H1 (cell line): ENCODE measurements around the gene GMPR2. TPM values are rescaled to one million over a fixed set of nuclear protein-coding genes. Genes with fewer than 3 reads are reported as not detected.

Experiments
- CTCF ChIA-PET: fragments of 300-600 bp; sonication (Branson Sonifier 250); formaldehyde crosslinking; loops from one replicate; lab custom pipeline; 2021; ENCODE audit not compliant: partially characterized antibody; lab: Charles Lee
- POLR2A ChIA-PET: fragments of 300-600 bp; sonication (Branson Sonifier 250); formaldehyde crosslinking; loops from one replicate; lab custom pipeline; 2021; ENCODE audit warnings: inconsistent platforms; ENCODE audit not compliant: partially characterized antibody; lab: Charles Lee
- DNase-seq, 2 experiments: peaks; one replicate each; pipeline versions ENCODE4 v3.0.0 to v3.0.0-alpha.2; 2010 to 2022; ENCODE audit warnings: low spot score in 2 of 2, low read depth in 1 of 2, mixed read lengths in 1 of 2
- FAIRE-seq: peaks from 2 replicates; lab custom pipeline; 2011; peaks lifted over from hg19 to GRCh38; lab: Jason Lieb, UNC
- H2AFZ ChIP-seq: 2 replicates; pipeline ENCODE4 v1.8.1; 2012; ENCODE audit warnings: low read length, inconsistent platforms
- H2AK5ac ChIP-seq: 2 replicates; pipeline ENCODE4 v1.6.1; 2013; ENCODE audit warnings: low read depth, low read length
- H2BK120ac ChIP-seq: replicated peaks from 2 replicates; pipeline ENCODE3; 2013; ENCODE audit warnings: low read depth, low read length, inconsistent platforms
- H2BK12ac ChIP-seq: 2 replicates; pipeline ENCODE4 v1.6.1; 2013; ENCODE audit warnings: low read depth, low read length
- H2BK15ac ChIP-seq: 2 replicates; pipeline ENCODE4 v1.6.1; 2013; ENCODE audit warnings: low read length
- H2BK20ac ChIP-seq: 2 replicates; pipeline ENCODE4 v1.6.1; 2013; ENCODE audit warnings: low read length
- H2BK5ac ChIP-seq: 2 replicates; pipeline ENCODE4 v1.6.1; 2013; ENCODE audit warnings: low read depth, low read length
- H3K14ac ChIP-seq: 2 replicates; pipeline ENCODE4 v1.6.1; 2013; ENCODE audit warnings: inconsistent platforms; ENCODE audit not compliant: insufficient read length
- H3K18ac ChIP-seq: 2 replicates; pipeline ENCODE4 v1.6.1; 2013; ENCODE audit warnings: low read length; ENCODE audit errors: extremely low read depth
- H3K23ac ChIP-seq: 2 replicates; pipeline ENCODE4 v1.6.1; 2013; ENCODE audit warnings: inconsistent platforms; ENCODE audit not compliant: insufficient read length
- H3K23me2 ChIP-seq: 2 replicates; pipeline ENCODE4 v1.6.1; 2013; ENCODE audit warnings: low read depth, low read length
- H3K27ac ChIP-seq: 2 replicates; pipeline ENCODE4 v1.6.1; 2011; ENCODE audit warnings: low read depth, low read length, inconsistent platforms
- H3K27me3 ChIP-seq, 4 experiments: replicated peaks in 1 of 4; 1 replicate in 1 of 4; 2 replicates in 3 of 4; pipeline versions ENCODE4 v1.6.1 to v1.8.1; 2011 to 2013; ENCODE audit warnings: low read length in 3 of 4, mild to moderate bottlenecking in 3 of 4, inconsistent platforms in 2 of 4, mixed read lengths in 2 of 4, moderate library complexity in 1 of 4; ENCODE audit not compliant: control insufficient read depth in 3 of 4, insufficient read depth in 3 of 4; ENCODE audit errors: extremely low read depth in 1 of 4
- H3K36me3 ChIP-seq, 4 experiments: 2 replicates each; pipeline versions ENCODE4 v1.6.1 to v1.8.1; 2011 to 2013; ENCODE audit warnings: mild to moderate bottlenecking in 4 of 4, low read length in 3 of 4, moderate library complexity in 2 of 4, control low read depth in 1 of 4, inconsistent platforms in 1 of 4; ENCODE audit not compliant: insufficient read depth in 4 of 4, control insufficient read depth in 2 of 4
- H3K4ac ChIP-seq: replicated peaks from 2 replicates; pipeline ENCODE3; 2013; ENCODE audit warnings: low read length, low read depth, mixed read lengths, inconsistent platforms; ENCODE audit not compliant: insufficient read length
- H3K4me1 ChIP-seq, 4 experiments: replicated peaks in 1 of 4; 1 replicate in 1 of 4; 2 replicates in 3 of 4; pipeline versions ENCODE4 v1.6.1 to v1.8.1; 2011 to 2013; ENCODE audit warnings: low read length in 3 of 4, inconsistent platforms in 2 of 4, mixed read lengths in 1 of 4; ENCODE audit not compliant: insufficient read depth in 4 of 4, control insufficient read depth in 3 of 4
- H3K4me2 ChIP-seq, 2 experiments: 2 replicates each; pipeline versions ENCODE4 v1.6.1 to v1.8.1; 2011 to 2013; ENCODE audit warnings: low read depth in 2 of 2, low read length in 2 of 2, control low read depth in 1 of 2, inconsistent platforms in 1 of 2, mild to moderate bottlenecking in 1 of 2; ENCODE audit not compliant: insufficient read depth in 1 of 2
- H3K4me3 ChIP-seq, 4 experiments: fragments of 200-600, 300-600 bp in 1 of 4; sonication (generic), shearing (Covaris generic), sonication (Bioruptor Twin) in 1 of 4; 2 replicates each; pipeline versions ENCODE4 v1.5.1 to v1.8.1; 2011 to 2016; ENCODE audit warnings: low read length in 4 of 4, low read depth in 3 of 4, control low read depth in 2 of 4, inconsistent platforms in 2 of 4, mild to moderate bottlenecking in 2 of 4, mixed read lengths in 1 of 4, moderate library complexity in 1 of 4; ENCODE audit not compliant: insufficient read depth in 2 of 4; ENCODE audit errors: extremely low read depth in 1 of 4
- H3K56ac ChIP-seq: replicated peaks from 2 replicates; pipeline ENCODE3; 2013; ENCODE audit warnings: low read depth, mild to moderate bottlenecking, mixed read lengths, low read length, inconsistent platforms; ENCODE audit not compliant: insufficient read length
- H3K79me1 ChIP-seq: 2 replicates; pipeline ENCODE4 v1.6.1; 2013; ENCODE audit warnings: low read depth, low read length, control low read depth
- H3K79me2 ChIP-seq, 2 experiments: 2 replicates each; pipeline versions ENCODE4 v1.6.1 to v1.8.1; 2012 to 2013; ENCODE audit warnings: low read length in 2 of 2, mild to moderate bottlenecking in 2 of 2, inconsistent platforms in 1 of 2; ENCODE audit not compliant: insufficient read depth in 2 of 2, control insufficient read depth in 1 of 2
- H3K9ac ChIP-seq, 4 experiments: replicated peaks in 1 of 4; 1 replicate in 1 of 4; 2 replicates in 3 of 4; pipeline versions ENCODE4 v1.6.1 to v1.8.1; 2011 to 2013; ENCODE audit warnings: low read depth in 3 of 4, low read length in 3 of 4, control low read depth in 2 of 4, mild to moderate bottlenecking in 2 of 4, moderate library complexity in 2 of 4, inconsistent platforms in 1 of 4; ENCODE audit errors: extremely low read depth in 1 of 4
- H3K9me3 ChIP-seq, 2 experiments: 2 replicates each; pipeline versions ENCODE4 v1.6.1 to v1.8.1; 2012 to 2013; ENCODE audit warnings: mild to moderate bottlenecking in 2 of 2, moderate library complexity in 2 of 2, control low read depth in 1 of 2, inconsistent platforms in 1 of 2, low read depth in 1 of 2, low read length in 1 of 2, mixed read lengths in 1 of 2; ENCODE audit not compliant: insufficient read depth in 2 of 2
- H4K20me1 ChIP-seq, 2 experiments: replicated peaks in 1 of 2; 2 replicates each; pipeline versions ENCODE3 to v1.8.1; 2011 to 2013; ENCODE audit warnings: inconsistent platforms in 2 of 2, low read length in 2 of 2, mild to moderate bottlenecking in 1 of 2; ENCODE audit not compliant: insufficient read depth in 2 of 2, control insufficient read depth in 1 of 2
- H4K5ac ChIP-seq: 2 replicates; pipeline ENCODE4 v1.6.1; 2013; ENCODE audit warnings: low read length, low read depth, mixed read lengths, inconsistent platforms; ENCODE audit not compliant: insufficient read length
- H4K8ac ChIP-seq: 2 replicates; pipeline ENCODE4 v1.8.0; 2013; ENCODE audit warnings: mild to moderate bottlenecking, moderate library complexity, low read length, inconsistent platforms; ENCODE audit not compliant: insufficient read depth; ENCODE audit errors: extremely low read depth
- H4K91ac ChIP-seq: replicated peaks from 2 replicates; pipeline ENCODE3; 2013; ENCODE audit warnings: low read length, mixed read lengths, inconsistent platforms; ENCODE audit not compliant: insufficient read length
- BRCA1 ChIP-seq: IDR thresholded peaks from 2 replicates; pipeline ENCODE4 v1.6.1; 2012; ENCODE audit warnings: low read depth, low read length, improper control_type of control experiment
- EP300 ChIP-seq, 2 experiments: IDR thresholded peaks; 1 replicate in 1 of 2; 2 replicates in 1 of 2; pipeline ENCODE4 v1.6.1; 2011 to 2012; ENCODE audit warnings: low read depth in 2 of 2, low read length in 2 of 2, mild to moderate bottlenecking in 2 of 2, borderline replicate concordance in 1 of 2, inconsistent platforms in 1 of 2, moderate library complexity in 1 of 2
- EZH2 ChIP-seq: fragments of 200-600 bp; sonication (generic); IDR thresholded peaks from 2 replicates; pipeline ENCODE4 v1.7.1; 2012; ENCODE audit warnings: low read depth, mild to moderate bottlenecking, moderate library complexity, low read length, inconsistent platforms; ENCODE audit not compliant: severe bottlenecking
- KDM4A ChIP-seq: IDR thresholded peaks from one replicate; pipeline ENCODE4 v1.7.1; 2012; ENCODE audit warnings: low read depth, mild to moderate bottlenecking, moderate library complexity, low read length, inconsistent platforms; ENCODE audit not compliant: severe bottlenecking
- POLR2A ChIP-seq, 2 experiments: IDR thresholded peaks; 1 replicate in 1 of 2; 2 replicates in 1 of 2; pipeline ENCODE4 v1.6.1; 2011; ENCODE audit warnings: low read depth in 2 of 2, low read length in 2 of 2, mild to moderate bottlenecking in 2 of 2; ENCODE audit errors: control extremely low read depth in 1 of 2
- RBBP5 ChIP-seq: IDR thresholded peaks from 2 replicates; pipeline ENCODE4 v1.7.1; 2012; ENCODE audit warnings: low read depth, mild to moderate bottlenecking, inconsistent platforms, low read length, moderate library complexity, borderline replicate concordance
- TAF7 ChIP-seq: optimal IDR thresholded peaks from 2 replicates; pipeline ENCODE3; 2011; ENCODE audit warnings: low read depth, mild to moderate bottlenecking, inconsistent platforms, low read length, moderate library complexity, borderline replicate concordance
- TBP ChIP-seq: IDR thresholded peaks from 2 replicates; pipeline ENCODE4 v1.6.1; 2011; ENCODE audit warnings: low read depth, low read length, improper control_type of control experiment
- WGBS, 2 experiments: shearing (Covaris generic) in 1 of 2; methylation state at CpG; one replicate each; pipeline versions ENCODE4 v1.1.6 to v1.1.7; 2013 to 2015; ENCODE audit warnings: low lambda C conversion rate in 2 of 2, mixed read lengths in 2 of 2, inconsistent platforms in 1 of 2, low coverage in 1 of 2, missing lambda C conversion rate in 1 of 2; ENCODE audit not compliant: insufficient replicate concordance in 2 of 2, insufficient coverage in 1 of 2, insufficient read length in 1 of 2; ENCODE audit errors: extremely low coverage in 1 of 2, missing lambda C conversion rate in 1 of 2; 5-methylcytosine and 5-hydroxymethylcytosine counted together
- polyA plus RNA-seq, 7 experiments: library from polyadenylated mRNA; depleted of rRNA in 3 of 7; stranded (reverse) in 5 of 7; unstranded in 2 of 7; fragments of >200 nt in 5 of 7; fragments of 200-250 nt in 2 of 7; gene quantifications; 1 replicate in 5 of 7; 2 replicates in 1 of 7; 4 replicates in 1 of 7; pipeline versions ENCODE4 v1.2.1 to v1.2.3, GENCODE V29; 2011 to 2013; ENCODE audit warnings: missing spikeins in 2 of 7, mixed read lengths in 2 of 7
- total RNA-seq: library from RNA; stranded (reverse); fragmentation: NEBNext Ultra II Directional; extraction: Animal tissue kit (Norgen Biotek cat#: 25700); gene quantifications from 2 replicates; pipeline ENCODE4 v1.2.1, GENCODE V29; 2021
- TF ChIP-seq, protein P1 (sequence below), 3 experiments: IDR thresholded peaks; 1 replicate in 2 of 3; 2 replicates in 1 of 3; pipeline versions ENCODE4 v1.5.1 to v1.6.1; 2011; ENCODE audit warnings: low read length in 3 of 3, mild to moderate bottlenecking in 3 of 3, inconsistent platforms in 2 of 3, low read depth in 1 of 3, moderate library complexity in 1 of 3; ENCODE audit not compliant: insufficient read depth in 1 of 3; ENCODE audit errors: control extremely low read depth in 1 of 3

The GMPR2 gene
- total and polyA plus RNA-seq, 2 of the 8 experiments (the other 6 are each of a cell fraction or from before 2014, with no cell fraction given) = 61.6 to 85.3 TPM

DNA sequence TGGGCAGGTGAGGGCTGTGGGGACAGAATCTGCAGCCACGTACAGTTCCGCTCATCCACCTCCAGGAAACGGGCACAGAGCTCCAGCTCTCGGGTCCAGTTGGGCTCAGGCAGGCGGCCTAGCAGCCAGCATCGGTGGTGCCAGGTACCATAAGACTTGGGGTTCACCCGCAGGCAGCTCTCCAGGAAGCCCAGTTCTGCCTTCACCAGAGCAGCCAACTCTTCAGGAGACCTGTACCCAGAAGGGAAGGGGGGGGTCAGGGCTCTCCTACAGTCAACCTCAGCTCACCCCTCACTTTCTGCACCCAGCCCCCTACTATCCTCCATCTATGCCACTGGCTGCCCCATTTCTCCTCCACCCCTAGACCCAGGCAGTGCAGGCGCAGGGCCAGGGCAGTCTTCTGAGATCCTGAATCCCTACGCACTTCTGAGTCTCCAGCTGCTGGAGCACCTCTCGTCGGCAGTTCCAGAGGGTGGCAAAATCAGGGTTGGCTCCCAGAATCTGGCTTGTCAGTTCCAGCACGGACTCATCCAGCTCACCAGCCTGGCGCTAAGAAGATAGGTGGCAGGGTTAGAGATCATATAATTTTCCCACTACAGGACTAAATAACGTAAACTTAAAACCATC lies 37.3 kb downstream of the GMPR2 start:
- H4K5ac ChIP-seq = no peak overlapping the region
- H3K23ac ChIP-seq = no peak overlapping the region
- no peak overlapping the region for H2BK15ac ChIP-seq
- H2BK120ac ChIP-seq = no peak overlapping the region
- no peaks in the 10 kb centered on the region; a peak in 1 of 7 replicates for H3K27me3 ChIP-seq
- no peak overlapping the region for H3K4ac ChIP-seq
- no peak overlapping the region for H2AK5ac ChIP-seq
- H3K79me1 ChIP-seq = no peaks in the 10 kb centered on the region
- peaks cover 0 to 2% of the 10 kb centered on the region in 2 experiments for H4K20me1 ChIP-seq
- peak overlapping the region; percentile 78; the same call in 1 of the 2 replicates for H4K8ac ChIP-seq
- H3K56ac ChIP-seq = no peak overlapping the region
- 0 out of 2 replicates have a peak overlapping the region, but pooled peaks have one; percentile 44 for H2BK5ac ChIP-seq
- H3K27ac ChIP-seq = no peak overlapping the region
- H3K9me3 ChIP-seq = no peaks in the 10 kb centered on the region
- no peak overlapping the region for H2BK12ac ChIP-seq
- DNase-seq = no peak
- no peak overlapping the region for H4K91ac ChIP-seq
- H3K4me3 ChIP-seq = no peak overlapping the region; a peak in 1 of 8 replicates
- no peak overlapping the region for H3K14ac ChIP-seq
- ChIA-PET CTCF (interaction anchor here (1.0 to 8.6 kb wide), 16 partner anchors 11 to 213 kb away, joined by 3 to 94 read pairs (median 6); partner anchors contain the start of genes CIDEB, DHRS1, GMPR2 and IRF9), POLR2A (interaction anchor here (0.8 to 3.8 kb wide), 15 partner anchors 8 to 134 kb away, joined by 3 to 26 read pairs (median 8); partner anchors contain the start of genes CHMP4A, GMPR2, PSME1 and TINF2)
- H3K18ac ChIP-seq = no peak overlapping the region
- no peaks in the 10 kb centered on the region for H3K79me2 ChIP-seq
- no peak overlapping the region for H3K9ac ChIP-seq
- no peak overlapping the region for H2AFZ ChIP-seq
- 94% methylated on average over 14 of the region's 14 CpGs; no CpG with 5 or more reads in 1 of the 2 experiments for WGBS, 2 experiments
- H3K4me2 ChIP-seq = peak overlapping the region; percentile 55 to 97; a peak in 1 of 4 replicates
- H2BK20ac ChIP-seq = no peak overlapping the region
- H3K23me2 ChIP-seq = peaks cover 5% of the 10 kb centered on the region
- no peak for FAIRE-seq
- H3K4me1 ChIP-seq = peaks cover 0 to 4% (median 2%) of the 10 kb centered on the region in 4 experiments; a peak in 4 of 7 replicates
- no peaks in the 10 kb centered on the region; a peak in 3 of 8 replicates for H3K36me3 ChIP-seq
- TF ChIP-seq TBP (no peak), POLR2A (IDR thresholded peaks at IDR 0.05; ENCODE audit: control extremely low read depth in 1 of 2, low read depth in 2 of 2, low read length in 2 of 2) (no peak), EZH2 (no peak), EP300 (IDR thresholded peaks at IDR 0.05; ENCODE audit: borderline replicate concordance in 1 of 2, low read depth in 2 of 2, low read length in 2 of 2) (no peak), TAF7 (no peak), RBBP5 (no peak), BRCA1 (no peak), KDM4A (no peak)
- TF ChIP-seq, protein P1, sequence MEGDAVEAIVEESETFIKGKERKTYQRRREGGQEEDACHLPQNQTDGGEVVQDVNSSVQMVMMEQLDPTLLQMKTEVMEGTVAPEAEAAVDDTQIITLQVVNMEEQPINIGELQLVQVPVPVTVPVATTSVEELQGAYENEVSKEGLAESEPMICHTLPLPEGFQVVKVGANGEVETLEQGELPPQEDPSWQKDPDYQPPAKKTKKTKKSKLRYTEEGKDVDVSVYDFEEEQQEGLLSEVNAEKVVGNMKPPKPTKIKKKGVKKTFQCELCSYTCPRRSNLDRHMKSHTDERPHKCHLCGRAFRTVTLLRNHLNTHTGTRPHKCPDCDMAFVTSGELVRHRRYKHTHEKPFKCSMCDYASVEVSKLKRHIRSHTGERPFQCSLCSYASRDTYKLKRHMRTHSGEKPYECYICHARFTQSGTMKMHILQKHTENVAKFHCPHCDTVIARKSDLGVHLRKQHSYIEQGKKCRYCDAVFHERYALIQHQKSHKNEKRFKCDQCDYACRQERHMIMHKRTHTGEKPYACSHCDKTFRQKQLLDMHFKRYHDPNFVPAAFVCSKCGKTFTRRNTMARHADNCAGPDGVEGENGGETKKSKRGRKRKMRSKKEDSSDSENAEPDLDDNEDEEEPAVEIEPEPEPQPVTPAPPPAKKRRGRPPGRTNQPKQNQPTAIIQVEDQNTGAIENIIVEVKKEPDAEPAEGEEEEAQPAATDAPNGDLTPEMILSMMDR (IDR thresholded peaks at IDR 0.05; ENCODE audit: control extremely low read depth in 1 of 3, insufficient read depth in 1 of 3, low read depth in 1 of 3, low read length in 3 of 3) = no peak
